Measurements from ENCODE around the gene WNK2. TPM values are rescaled to one million over a fixed set of nuclear protein-coding genes. Genes with fewer than 3 reads are reported as not detected.
A peak's percentile ranks its signal among the peaks of the same experiment; 100 is the strongest.

WNK2 gene
- total and polyA plus RNA-seq, 2 of the 4 experiments (the other 2 are of a cell fraction): not detected

- ChIA-PET CTCF (no interaction called here), POLR2A (ENCODE audit: unreplicated experiment) (no interaction called here)
- H3K4ac ChIP-seq (ENCODE audit: low read depth, low read length): no peak overlapping the region
- H4K8ac ChIP-seq (ENCODE audit: low read depth in 2 of 2, low read length in 2 of 2): no peak overlapping the region
- no peak overlapping the region for H4K5ac ChIP-seq (ENCODE audit: low read depth, low read length)
- no peak overlapping the region for H3K4me2 ChIP-seq (ENCODE audit: low read depth, low read length)
- H3K4me1 ChIP-seq (ENCODE audit: control insufficient read depth, insufficient read depth, low read length): peaks cover 14% of the 10 kb centered on the region
- 0 out of 2 replicates have a peak overlapping the region, but pooled peaks have one; percentile 33 for H2AK5ac ChIP-seq (ENCODE audit: low read depth, low read length)
- H3K23ac ChIP-seq (ENCODE audit: low read depth, low read length): no peak overlapping the region
- dilution Hi-C loops (cut with HindIII; ENCODE audit: low sequenced_read_pairs, unreplicated experiment): no loop called here
- no peak overlapping the region for H2BK120ac ChIP-seq (ENCODE audit: low read depth, low read length)
- H3K79me1 ChIP-seq (ENCODE audit: low read depth in 1 of 2, low read length in 2 of 2): 0 out of 4 replicates have a peak, but pooled peaks cover 0 to under 1% of the 10 kb centered on the region in 2 experiments
- no peak overlapping the region for H3K4me3 ChIP-seq (ENCODE audit: insufficient read depth, low read depth, low read length)
- H2AK9ac ChIP-seq (replicated peaks; ENCODE audit: low read depth, low read length, poor library complexity): no peak overlapping the region
- H2AFZ ChIP-seq (replicated peaks; ENCODE audit: low read length, poor library complexity): no peak overlapping the region
- H3K36me3 ChIP-seq (ENCODE audit: control insufficient read depth, insufficient read depth, low read length): no peaks in the 10 kb centered on the region
- no peaks in the 10 kb centered on the region for H3K27me3 ChIP-seq (ENCODE audit: control insufficient read depth, insufficient read depth, low read length)
- no peaks in the 10 kb centered on the region; the same call in 1 of the 2 replicates for H3K9me1 ChIP-seq (ENCODE audit: insufficient read depth, low read length)
- TF ChIP-seq MAZ (IDR thresholded peaks at IDR 0.05; ENCODE audit: borderline replicate concordance, low read depth, low read length): no peak
- DNase-seq (no peak), ATAC-seq (ENCODE audit: low read depth) (no peak)
- intact Hi-C loops (cut with micrococcal nuclease): loop anchor here (10.0 kb wide), 1 partner anchor 317 kb away; the partner anchor contains the start of genes FAM120A and FAM120AOS
- H3K18ac ChIP-seq (ENCODE audit: low read depth, low read length): no peak overlapping the region
- H4K91ac ChIP-seq (ENCODE audit: insufficient read depth, low read depth, low read length): no peak overlapping the region
- no TSS peak for BruUV-seq (replicated peaks)
- H2BK20ac ChIP-seq (ENCODE audit: low read depth, low read length): no peak overlapping the region
- WGBS, 2 experiments (ENCODE audit: extremely low coverage in 2 of 2, insufficient read length in 1 of 2): 100% methylated on average over 2 of the region's 7 CpGs; no CpG with 5 or more reads in 1 of the 2 experiments
- H3K9ac ChIP-seq (ENCODE audit: low read depth, low read length): no peak overlapping the region
- H3K27ac ChIP-seq (ENCODE audit: insufficient read depth, low read length): no peak overlapping the region
- H3K56ac ChIP-seq (ENCODE audit: extremely low read depth, insufficient read depth, low read length): no peak overlapping the region
- no peak overlapping the region for H2BK15ac ChIP-seq (ENCODE audit: low read depth, low read length)
- no peak overlapping the region for H2BK5ac ChIP-seq (ENCODE audit: low read depth, low read length, poor library complexity, severe bottlenecking)
- in situ Hi-C loops (cut with MboI; ENCODE audit: low sequenced_read_pairs): no loop called here
- H3K9me3 ChIP-seq (ENCODE audit: control insufficient read depth, insufficient read depth, low read length): 0 out of 2 replicates have a peak, but pooled peaks cover 3% of the 10 kb centered on the region
- H3K14ac ChIP-seq (replicated peaks; ENCODE audit: low read depth, low read length): no peak overlapping the region
- H4K20me1 ChIP-seq (ENCODE audit: insufficient read depth, low read length): no peaks in the 10 kb centered on the region
These were observed 45.7 kb upstream of the WNK2 start for GRCh38 chr9:93138171-93138764.

All from IMR-90 (cell line).